H1 (cell line): ENCODE data around the gene RASGRF1.

ENCODE experiments used
- MAX ChIP-seq: IDR thresholded peaks from 2 replicates; pipeline ENCODE4 v1.6.1; 2012; ENCODE audit warnings: inconsistent platforms
- PHF8 ChIP-seq: fragments of 200-600 bp; sonication (generic); conservative IDR thresholded peaks from 2 replicates; pipeline ENCODE4 v1.7.1; 2012; ENCODE audit warnings: low read depth, mild to moderate bottlenecking, inconsistent platforms, low read length, moderate library complexity
- POLR2AphosphoS5 ChIP-seq: IDR thresholded peaks from 2 replicates; pipeline ENCODE4 v1.6.1; 2011; ENCODE audit warnings: low read depth, low read length
- RFX5 ChIP-seq: IDR thresholded peaks from 2 replicates; pipeline ENCODE4 v1.6.1; 2011; ENCODE audit warnings: low read depth, low read length, improper control_type of control experiment, borderline replicate concordance
- TEAD4 ChIP-seq: IDR thresholded peaks from 2 replicates; pipeline ENCODE4 v1.6.1; 2012; ENCODE audit warnings: low read depth, low read length, inconsistent platforms, mixed read lengths
- TF ChIP-seq, protein P1 (sequence below), 3 experiments: IDR thresholded peaks; 1 replicate in 2 of 3; 2 replicates in 1 of 3; pipeline versions ENCODE4 v1.5.1 to v1.6.1; 2011; ENCODE audit warnings: low read length in 3 of 3, mild to moderate bottlenecking in 3 of 3, inconsistent platforms in 2 of 3, low read depth in 1 of 3, moderate library complexity in 1 of 3; ENCODE audit not compliant: insufficient read depth in 1 of 3; ENCODE audit errors: control extremely low read depth in 1 of 3

GRCh38 chr15:78937132-78937739, 153.3 kb downstream of the RASGRF1 start:
- TF ChIP-seq, protein P1, sequence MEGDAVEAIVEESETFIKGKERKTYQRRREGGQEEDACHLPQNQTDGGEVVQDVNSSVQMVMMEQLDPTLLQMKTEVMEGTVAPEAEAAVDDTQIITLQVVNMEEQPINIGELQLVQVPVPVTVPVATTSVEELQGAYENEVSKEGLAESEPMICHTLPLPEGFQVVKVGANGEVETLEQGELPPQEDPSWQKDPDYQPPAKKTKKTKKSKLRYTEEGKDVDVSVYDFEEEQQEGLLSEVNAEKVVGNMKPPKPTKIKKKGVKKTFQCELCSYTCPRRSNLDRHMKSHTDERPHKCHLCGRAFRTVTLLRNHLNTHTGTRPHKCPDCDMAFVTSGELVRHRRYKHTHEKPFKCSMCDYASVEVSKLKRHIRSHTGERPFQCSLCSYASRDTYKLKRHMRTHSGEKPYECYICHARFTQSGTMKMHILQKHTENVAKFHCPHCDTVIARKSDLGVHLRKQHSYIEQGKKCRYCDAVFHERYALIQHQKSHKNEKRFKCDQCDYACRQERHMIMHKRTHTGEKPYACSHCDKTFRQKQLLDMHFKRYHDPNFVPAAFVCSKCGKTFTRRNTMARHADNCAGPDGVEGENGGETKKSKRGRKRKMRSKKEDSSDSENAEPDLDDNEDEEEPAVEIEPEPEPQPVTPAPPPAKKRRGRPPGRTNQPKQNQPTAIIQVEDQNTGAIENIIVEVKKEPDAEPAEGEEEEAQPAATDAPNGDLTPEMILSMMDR (IDR thresholded peaks at IDR 0.05; ENCODE audit: control extremely low read depth in 1 of 3, insufficient read depth in 1 of 3, low read depth in 1 of 3, low read length in 3 of 3): no peak
- no peak for TF ChIP-seq POLR2AphosphoS5
- no peak for TF ChIP-seq RFX5
- no peak for TF ChIP-seq PHF8
- TF ChIP-seq TEAD4: no peak
- TF ChIP-seq MAX: no peak
